Fibroblast of lung (primary cell): ENCODE data around the gene RGS3. TPM values are rescaled to one million over a fixed set of nuclear protein-coding genes. Genes with fewer than 3 reads are reported as not detected.

Experiments
- DNase-seq, 2 donors: peaks; one replicate each; pipeline versions ENCODE4 v3.0.0 to v3.0.0-alpha.2; 2010; ENCODE audit warnings: low read depth in 2 of 2
- H2AFZ ChIP-seq: 2 replicates; pipeline ENCODE4 v1.5.1; 2012; ENCODE audit warnings: low read length, control low read depth, inconsistent platforms
- H3K27ac ChIP-seq: 2 replicates; pipeline ENCODE4 v1.5.1; 2011; ENCODE audit warnings: low read length, control low read depth; ENCODE audit not compliant: insufficient read depth
- H3K27me3 ChIP-seq: 2 replicates; pipeline ENCODE4 v1.5.1; 2011; ENCODE audit warnings: mild to moderate bottlenecking, low read length; ENCODE audit not compliant: control insufficient read depth, insufficient read depth
- H3K36me3 ChIP-seq: 2 replicates; pipeline ENCODE4 v1.5.1; 2011; ENCODE audit warnings: low read length; ENCODE audit not compliant: control insufficient read depth, insufficient read depth
- H3K4me1 ChIP-seq: 2 replicates; pipeline ENCODE4 v1.5.1; 2011; ENCODE audit warnings: low read length; ENCODE audit not compliant: control insufficient read depth, insufficient read depth; ENCODE audit errors: extremely low read depth
- H3K4me2 ChIP-seq: 2 replicates; pipeline ENCODE4 v1.5.1; 2011; ENCODE audit warnings: low read length, control low read depth; ENCODE audit not compliant: insufficient read depth; ENCODE audit errors: extremely low read depth
- H3K4me3 ChIP-seq, 4 experiments: fragments of 200-600 bp in 1 of 4; sonication (generic) in 1 of 4; replicated peaks in 1 of 4; 2 replicates each; pipeline ENCODE4 v1.5.1; 2011 to 2016; ENCODE audit warnings: low read length in 4 of 4, low read depth in 3 of 4, mild to moderate bottlenecking in 3 of 4, control low read depth in 2 of 4, inconsistent platforms in 1 of 4, mixed read lengths in 1 of 4; ENCODE audit not compliant: insufficient read depth in 1 of 4; ENCODE audit errors: control extremely low read depth in 1 of 4
- H3K79me2 ChIP-seq: 2 replicates; pipeline ENCODE4 v1.5.1; 2012; ENCODE audit warnings: mild to moderate bottlenecking, low read length, inconsistent platforms; ENCODE audit not compliant: control insufficient read depth, insufficient read depth
- H3K9ac ChIP-seq: 2 replicates; pipeline ENCODE4 v1.5.1; 2011; ENCODE audit warnings: mild to moderate bottlenecking, low read length, control low read depth; ENCODE audit not compliant: insufficient read depth
- H3K9me3 ChIP-seq: 2 replicates; pipeline ENCODE4 v1.5.1; 2012; ENCODE audit warnings: low read depth, low read length; ENCODE audit not compliant: control insufficient read depth, insufficient read depth
- H4K20me1 ChIP-seq: 2 replicates; pipeline ENCODE4 v1.5.1; 2011; ENCODE audit warnings: low read length; ENCODE audit not compliant: control insufficient read depth, insufficient read depth; ENCODE audit errors: extremely low read depth
- CTCF ChIP-seq, 2 donors: IDR thresholded peaks in 1 of 2; conservative IDR thresholded peaks in 1 of 2; 1 replicate in 1 of 2; 2 replicates in 1 of 2; pipeline ENCODE4 v1.5.1; 2011 to 2012; ENCODE audit warnings: low read length in 2 of 2, control low read depth in 1 of 2, inconsistent platforms in 1 of 2, low read depth in 1 of 2, mild to moderate bottlenecking in 1 of 2
- EZH2 ChIP-seq: IDR thresholded peaks from 2 replicates; pipeline ENCODE4 v1.5.1; 2012; ENCODE audit warnings: low read length, control low read depth, mild to moderate bottlenecking; ENCODE audit errors: missing control alignments
- polyA plus RNA-seq, 2 donors: library from polyadenylated mRNA; depleted of rRNA in 1 of 2; stranded (reverse) in 1 of 2; unstranded in 1 of 2; fragments of >200 nt; gene quantifications; 2 replicates each; pipeline ENCODE4 v1.2.1, GENCODE V29; 2011 to 2012; ENCODE audit warnings: missing spikeins in 1 of 2
- total RNA-seq: library from RNA; depleted of rRNA; stranded (reverse); fragments of >200 nt; gene quantifications from 2 replicates; pipeline ENCODE4 v1.2.1, GENCODE V29; 2014

RGS3 gene
- total and polyA plus RNA-seq, 2 donors (not counting 1 experiment from before 2014, with no cell fraction given): 48.1 to 74.3 TPM

GRCh38 chr9:113465599-113466140 lies 2.1 kb downstream of the RGS3 start:
- Histone ChIP-seq H3K4me2 (no peak overlapping the region), H3K9me3 (no peaks in the 10 kb centered on the region), H3K27me3 (peaks cover 2% of the 10 kb centered on the region), H3K4me1 (peaks cover 2% of the 10 kb centered on the region), H3K36me3 (no peaks in the 10 kb centered on the region), H3K79me2 (no peaks in the 10 kb centered on the region), H4K20me1 (no peaks in the 10 kb centered on the region), H2AFZ (no peak overlapping the region), H3K9ac (no peak overlapping the region), H3K27ac (no peak overlapping the region), H3K4me3 (no peak overlapping the region)
- DNase-seq: no peak
- TF ChIP-seq CTCF (conservative IDR thresholded peaks at IDR 0.05 in 1 of 2, IDR thresholded peaks at IDR 0.05 in 1 of 2; ENCODE audit: low read depth in 1 of 2, low read length in 2 of 2) (no peak), EZH2 (no peak)

DNA sequence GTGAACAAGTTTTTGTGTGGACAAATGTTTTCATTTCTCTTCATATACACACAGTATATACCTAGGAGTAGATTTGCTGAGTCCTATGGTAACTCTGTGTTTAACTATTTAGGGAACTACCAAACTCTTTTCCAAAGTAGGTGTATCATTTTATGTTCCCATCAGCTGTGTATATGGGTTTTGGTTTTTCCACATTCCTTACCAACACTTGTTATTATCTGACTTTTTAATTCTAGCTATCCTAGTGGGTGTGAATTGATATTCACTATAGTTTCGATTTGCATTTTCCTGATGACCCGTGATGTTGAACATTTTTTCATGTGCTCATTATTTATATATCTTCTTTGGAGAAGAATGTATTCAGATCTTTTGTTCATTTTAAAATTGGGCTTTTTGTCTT lies 3.7 kb downstream of the RGS3 start:
- H3K4me2 ChIP-seq: no peak overlapping the region
- no peaks in the 10 kb centered on the region for H3K9me3 ChIP-seq
- H3K27ac ChIP-seq: no peak overlapping the region
- no peaks in the 10 kb centered on the region for H4K20me1 ChIP-seq
- H3K4me1 ChIP-seq: peaks cover 2% of the 10 kb centered on the region
- H3K4me3 ChIP-seq: no peak overlapping the region
- H3K27me3 ChIP-seq: peaks cover 2% of the 10 kb centered on the region
- DNase-seq: no peak
- H3K79me2 ChIP-seq: no peaks in the 10 kb centered on the region
- H3K36me3 ChIP-seq: no peaks in the 10 kb centered on the region
- TF ChIP-seq EZH2 (no peak), CTCF (conservative IDR thresholded peaks at IDR 0.05 in 1 of 2, IDR thresholded peaks at IDR 0.05 in 1 of 2; ENCODE audit: low read depth in 1 of 2, low read length in 2 of 2) (no peak)
- no peak overlapping the region for H2AFZ ChIP-seq
- H3K9ac ChIP-seq: no peak overlapping the region

GRCh38 chr9:113468716-113469448 lies 5.4 kb downstream of the RGS3 start:
- H4K20me1 ChIP-seq: no peaks in the 10 kb centered on the region
- H3K4me1 ChIP-seq: peaks cover 2% of the 10 kb centered on the region
- peak overlapping the region; percentile 20 for H3K9ac ChIP-seq
- no peak overlapping the region for H3K27ac ChIP-seq
- no peaks in the 10 kb centered on the region for H3K36me3 ChIP-seq
- DNase-seq: peak in 1 of 2 donors; percentile 34
- H2AFZ ChIP-seq: peak overlapping the region; percentile 63
- no peaks in the 10 kb centered on the region for H3K9me3 ChIP-seq
- no peaks in the 10 kb centered on the region for H3K79me2 ChIP-seq
- peak overlapping the region; percentile 42 for H3K4me2 ChIP-seq
- TF ChIP-seq EZH2 (no peak), CTCF (conservative IDR thresholded peaks at IDR 0.05 in 1 of 2, IDR thresholded peaks at IDR 0.05 in 1 of 2; ENCODE audit: low read depth in 1 of 2, low read length in 2 of 2) (no peak)
- peaks cover 2% of the 10 kb centered on the region for H3K27me3 ChIP-seq
- H3K4me3 ChIP-seq: no peak overlapping the region
